ENCODE measurements around the gene SUMO4. TPM values are rescaled to one million over a fixed set of nuclear protein-coding genes. Genes with fewer than 3 reads are reported as not detected.

The SUMO4 gene
- polyA plus RNA-seq, 1 of the 3 experiments (the other 2 are of a cell fraction): not detected

DNA sequence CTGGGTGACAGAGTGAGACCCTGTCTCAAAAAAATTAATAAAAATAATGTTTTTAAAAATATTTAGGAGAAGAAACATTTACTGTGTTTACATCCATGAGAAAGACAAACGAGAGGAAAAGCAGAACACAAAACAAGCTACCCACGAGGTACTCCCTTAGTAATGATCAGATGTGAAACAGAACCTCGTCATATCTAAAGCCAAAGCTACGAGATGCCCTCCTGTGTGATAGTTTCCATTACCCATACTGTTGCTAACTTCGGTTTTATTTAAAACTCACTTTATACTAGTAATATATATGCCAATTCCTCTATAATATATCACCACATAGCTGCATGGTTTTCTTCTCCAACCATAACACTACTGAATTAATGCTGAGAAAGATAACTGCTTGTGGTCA, 21.1 kb downstream of the SUMO4 start:
- WGBS (ENCODE audit: low lambda C conversion rate): 63% methylated on average over 5 of the region's 5 CpGs
- H3K4me1 ChIP-seq (ENCODE audit: control insufficient read depth in 1 of 2, insufficient read depth in 2 of 2, low read depth in 1 of 2, low read length in 1 of 2): no peaks in the 10 kb centered on the region
- H4K20me1 ChIP-seq (ENCODE audit: insufficient read depth): no peaks in the 10 kb centered on the region
- POLR2A ChIA-PET: no interaction called here
- no peak overlapping the region for H2AFZ ChIP-seq (ENCODE audit: low read depth)
- no peak for DNase-seq
- H3K9me3 ChIP-seq: no peaks in the 10 kb centered on the region
- H3K4me2 ChIP-seq: no peak overlapping the region
- no peaks in the 10 kb centered on the region for H3K36me3 ChIP-seq (replicated peaks in 1 of 2; ENCODE audit: control insufficient read depth in 1 of 2, insufficient read depth in 2 of 2, low read length in 1 of 2)
- no peak overlapping the region for H3K27ac ChIP-seq (ENCODE audit: low read depth in 2 of 2, low read length in 1 of 2)
- H3F3A ChIP-seq (replicated peaks; ENCODE audit: insufficient read depth): no peaks in the 10 kb centered on the region
- H3K27me3 ChIP-seq (ENCODE audit: insufficient read depth): no peaks in the 10 kb centered on the region
- no peaks in the 10 kb centered on the region for H3K9me2 ChIP-seq
- no peaks in the 10 kb centered on the region for H3K79me2 ChIP-seq (ENCODE audit: insufficient read depth)
- TF ChIP-seq TAF1 (IDR thresholded peaks at IDR 0.05; ENCODE audit: borderline replicate concordance, low read depth, low read length) (no peak), TEAD4 (IDR thresholded peaks at IDR 0.05; ENCODE audit: borderline replicate concordance, insufficient read depth) (no peak), MXI1 (IDR thresholded peaks at IDR 0.05; ENCODE audit: low read depth, low read length) (no peak), EP300 (IDR thresholded peaks at IDR 0.05; ENCODE audit: borderline replicate concordance in 1 of 2, low read depth in 1 of 2, low read length in 1 of 2) (no peak), CHD2 (IDR thresholded peaks at IDR 0.05; ENCODE audit: low read length, partially characterized antibody) (no peak), NRF1 (IDR thresholded peaks at IDR 0.05; ENCODE audit: low read depth, low read length) (no peak), FOXM1 (IDR thresholded peaks at IDR 0.05; ENCODE audit: low read depth) (no peak), RXRA (IDR thresholded peaks at IDR 0.05; ENCODE audit: borderline replicate concordance, low read depth) (no peak), NFIC (IDR thresholded peaks at IDR 0.05; ENCODE audit: borderline replicate concordance) (no peak), SIN3A (IDR thresholded peaks at IDR 0.05; ENCODE audit: borderline replicate concordance, low read depth, low read length) (no peak), GABPA (IDR thresholded peaks at IDR 0.05; ENCODE audit: low read depth) (no peak)
- TF ChIP-seq, protein P1, sequence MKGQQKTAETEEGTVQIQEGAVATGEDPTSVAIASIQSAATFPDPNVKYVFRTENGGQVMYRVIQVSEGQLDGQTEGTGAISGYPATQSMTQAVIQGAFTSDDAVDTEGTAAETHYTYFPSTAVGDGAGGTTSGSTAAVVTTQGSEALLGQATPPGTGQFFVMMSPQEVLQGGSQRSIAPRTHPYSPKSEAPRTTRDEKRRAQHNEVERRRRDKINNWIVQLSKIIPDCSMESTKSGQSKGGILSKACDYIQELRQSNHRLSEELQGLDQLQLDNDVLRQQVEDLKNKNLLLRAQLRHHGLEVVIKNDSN (IDR thresholded peaks at IDR 0.05; ENCODE audit: borderline replicate concordance, low read depth): no peak
- TF ChIP-seq, protein P2, sequence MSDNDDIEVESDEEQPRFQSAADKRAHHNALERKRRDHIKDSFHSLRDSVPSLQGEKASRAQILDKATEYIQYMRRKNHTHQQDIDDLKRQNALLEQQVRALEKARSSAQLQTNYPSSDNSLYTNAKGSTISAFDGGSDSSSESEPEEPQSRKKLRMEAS (IDR thresholded peaks at IDR 0.05; ENCODE audit: low read depth): no peak
- H3K9ac ChIP-seq: no peak overlapping the region
- CTCF ChIA-PET: interaction anchor here (0.8 to 6.1 kb wide), 4 partner anchors 8 to 392 kb away, joined by 3 to 41 read pairs (median 4); no protein-coding TSS in a partner anchor
- no peak overlapping the region for H3K4me3 ChIP-seq (ENCODE audit: low read depth in 2 of 2, low read length in 1 of 2)

DNA sequence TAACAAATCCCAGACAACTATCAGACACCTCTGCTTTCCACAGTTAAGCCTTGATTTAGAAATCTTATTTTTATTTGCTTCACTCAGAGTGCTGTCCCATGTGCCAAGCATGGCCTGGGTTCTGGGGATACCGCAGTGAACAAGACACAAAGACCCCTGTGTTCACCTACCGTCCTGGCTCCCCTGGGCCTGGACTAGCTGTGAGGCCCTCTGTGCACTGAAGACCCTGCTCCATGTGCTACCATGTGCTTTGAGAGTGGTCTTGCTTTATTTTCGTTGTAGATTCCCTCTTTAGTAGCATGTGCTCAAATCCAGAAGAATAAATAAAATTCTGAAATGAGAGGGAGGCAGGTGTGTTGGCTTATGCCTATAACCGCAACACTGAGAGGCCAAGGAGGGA, 22.5 kb downstream of the SUMO4 start:
- no peak overlapping the region for H3K27ac ChIP-seq (ENCODE audit: low read depth in 2 of 2, low read length in 1 of 2)
- CTCF ChIA-PET: interaction anchor here (6.1 kb wide), 1 partner anchor 9 kb away, joined by 41 read pairs; no protein-coding TSS in a partner anchor
- H3K4me3 ChIP-seq (ENCODE audit: low read depth in 2 of 2, low read length in 1 of 2): no peak overlapping the region
- no peaks in the 10 kb centered on the region for H3K4me1 ChIP-seq (ENCODE audit: control insufficient read depth in 1 of 2, insufficient read depth in 2 of 2, low read depth in 1 of 2, low read length in 1 of 2)
- H3K4me2 ChIP-seq: no peak overlapping the region
- no peaks in the 10 kb centered on the region for H3K9me2 ChIP-seq
- H3K9me3 ChIP-seq: no peaks in the 10 kb centered on the region
- no peaks in the 10 kb centered on the region for H4K20me1 ChIP-seq (ENCODE audit: insufficient read depth)
- no peak overlapping the region for H3K9ac ChIP-seq
- TF ChIP-seq YY1 (IDR thresholded peaks at IDR 0.05; ENCODE audit: low read depth) (no peak), POLR2AphosphoS5 (IDR thresholded peaks at IDR 0.05; ENCODE audit: low read depth, low read length) (no peak), FOXJ3 (CRISPR knock-in tag; IDR thresholded peaks at IDR 0.05) (no peak), ELF1 (IDR thresholded peaks at IDR 0.05) (no peak), EP300 (IDR thresholded peaks at IDR 0.05; ENCODE audit: borderline replicate concordance in 1 of 2, low read depth in 1 of 2, low read length in 1 of 2) (no peak), RAD21 (IDR thresholded peaks at IDR 0.05; ENCODE audit: low read length) (no peak), TAF1 (IDR thresholded peaks at IDR 0.05; ENCODE audit: borderline replicate concordance, low read depth, low read length) (no peak), RFX5 (IDR thresholded peaks at IDR 0.05; ENCODE audit: low read length) (no peak)
- TF ChIP-seq, protein P2 (IDR thresholded peaks at IDR 0.05; ENCODE audit: low read depth): no peak
- TF ChIP-seq, protein P3, sequence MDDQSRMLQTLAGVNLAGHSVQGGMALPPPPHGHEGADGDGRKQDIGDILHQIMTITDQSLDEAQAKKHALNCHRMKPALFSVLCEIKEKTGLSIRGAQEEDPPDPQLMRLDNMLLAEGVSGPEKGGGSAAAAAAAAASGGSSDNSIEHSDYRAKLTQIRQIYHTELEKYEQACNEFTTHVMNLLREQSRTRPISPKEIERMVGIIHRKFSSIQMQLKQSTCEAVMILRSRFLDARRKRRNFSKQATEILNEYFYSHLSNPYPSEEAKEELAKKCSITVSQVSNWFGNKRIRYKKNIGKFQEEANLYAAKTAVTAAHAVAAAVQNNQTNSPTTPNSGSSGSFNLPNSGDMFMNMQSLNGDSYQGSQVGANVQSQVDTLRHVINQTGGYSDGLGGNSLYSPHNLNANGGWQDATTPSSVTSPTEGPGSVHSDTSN (IDR thresholded peaks at IDR 0.05): no peak
- TF ChIP-seq, protein P4, sequence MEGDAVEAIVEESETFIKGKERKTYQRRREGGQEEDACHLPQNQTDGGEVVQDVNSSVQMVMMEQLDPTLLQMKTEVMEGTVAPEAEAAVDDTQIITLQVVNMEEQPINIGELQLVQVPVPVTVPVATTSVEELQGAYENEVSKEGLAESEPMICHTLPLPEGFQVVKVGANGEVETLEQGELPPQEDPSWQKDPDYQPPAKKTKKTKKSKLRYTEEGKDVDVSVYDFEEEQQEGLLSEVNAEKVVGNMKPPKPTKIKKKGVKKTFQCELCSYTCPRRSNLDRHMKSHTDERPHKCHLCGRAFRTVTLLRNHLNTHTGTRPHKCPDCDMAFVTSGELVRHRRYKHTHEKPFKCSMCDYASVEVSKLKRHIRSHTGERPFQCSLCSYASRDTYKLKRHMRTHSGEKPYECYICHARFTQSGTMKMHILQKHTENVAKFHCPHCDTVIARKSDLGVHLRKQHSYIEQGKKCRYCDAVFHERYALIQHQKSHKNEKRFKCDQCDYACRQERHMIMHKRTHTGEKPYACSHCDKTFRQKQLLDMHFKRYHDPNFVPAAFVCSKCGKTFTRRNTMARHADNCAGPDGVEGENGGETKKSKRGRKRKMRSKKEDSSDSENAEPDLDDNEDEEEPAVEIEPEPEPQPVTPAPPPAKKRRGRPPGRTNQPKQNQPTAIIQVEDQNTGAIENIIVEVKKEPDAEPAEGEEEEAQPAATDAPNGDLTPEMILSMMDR (IDR thresholded peaks at IDR 0.05): no peak
- TF ChIP-seq, protein P1 (IDR thresholded peaks at IDR 0.05; ENCODE audit: borderline replicate concordance, low read depth): no peak
- TF ChIP-seq, protein P5, sequence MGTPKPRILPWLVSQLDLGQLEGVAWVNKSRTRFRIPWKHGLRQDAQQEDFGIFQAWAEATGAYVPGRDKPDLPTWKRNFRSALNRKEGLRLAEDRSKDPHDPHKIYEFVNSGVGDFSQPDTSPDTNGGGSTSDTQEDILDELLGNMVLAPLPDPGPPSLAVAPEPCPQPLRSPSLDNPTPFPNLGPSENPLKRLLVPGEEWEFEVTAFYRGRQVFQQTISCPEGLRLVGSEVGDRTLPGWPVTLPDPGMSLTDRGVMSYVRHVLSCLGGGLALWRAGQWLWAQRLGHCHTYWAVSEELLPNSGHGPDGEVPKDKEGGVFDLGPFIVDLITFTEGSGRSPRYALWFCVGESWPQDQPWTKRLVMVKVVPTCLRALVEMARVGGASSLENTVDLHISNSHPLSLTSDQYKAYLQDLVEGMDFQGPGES (IDR thresholded peaks at IDR 0.05; ENCODE audit: low read depth, low read length): no peak
- no peaks in the 10 kb centered on the region for H3K36me3 ChIP-seq (replicated peaks in 1 of 2; ENCODE audit: control insufficient read depth in 1 of 2, insufficient read depth in 2 of 2, low read length in 1 of 2)
- no peaks in the 10 kb centered on the region for H3K27me3 ChIP-seq (ENCODE audit: insufficient read depth)
- POLR2A ChIA-PET: no interaction called here
- H2AFZ ChIP-seq (ENCODE audit: low read depth): no peak overlapping the region
- 78% methylated on average over 4 of the region's 4 CpGs for WGBS (ENCODE audit: low lambda C conversion rate)
- no peak for DNase-seq
- no peaks in the 10 kb centered on the region for H3F3A ChIP-seq (replicated peaks; ENCODE audit: insufficient read depth)
- H3K79me2 ChIP-seq (ENCODE audit: insufficient read depth): no peaks in the 10 kb centered on the region
